Endodermal cell (in vitro differentiated cells): ENCODE measurements around the gene GPR27. TPM values are rescaled to one million over a fixed set of nuclear protein-coding genes. Genes with fewer than 3 reads are reported as not detected.

ENCODE experiments used
- DNase-seq: peaks from one replicate; pipeline ENCODE4 v3.0.0-alpha.2; 2017
- H3K27ac ChIP-seq: 2 replicates; pipeline ENCODE4 v1.5.1; 2013; ENCODE audit warnings: mild to moderate bottlenecking, low read depth, low read length, moderate library complexity
- H3K27me3 ChIP-seq: 2 replicates; pipeline ENCODE4 v1.6.1; 2013; ENCODE audit warnings: mild to moderate bottlenecking, low read length, moderate library complexity; ENCODE audit not compliant: insufficient read depth, control insufficient read depth, poor library complexity, severe bottlenecking
- H3K36me3 ChIP-seq: 2 replicates; pipeline ENCODE4 v1.7.0; 2013; ENCODE audit warnings: mild to moderate bottlenecking, low read length, moderate library complexity; ENCODE audit not compliant: control insufficient read depth, insufficient read depth
- H3K4me1 ChIP-seq: one replicate; pipeline ENCODE4 v1.7.0; 2013; ENCODE audit warnings: low read length; ENCODE audit not compliant: control insufficient read depth, insufficient read depth
- H3K4me3 ChIP-seq: 2 replicates; pipeline ENCODE4 v1.5.1; 2013; ENCODE audit warnings: mild to moderate bottlenecking, low read length, moderate library complexity
- H3K9ac ChIP-seq: 2 replicates; pipeline ENCODE4 v1.6.1; 2013; ENCODE audit warnings: mild to moderate bottlenecking, low read length, moderate library complexity; ENCODE audit not compliant: poor library complexity, severe bottlenecking; ENCODE audit errors: extremely low read depth
- H3K9me3 ChIP-seq: 2 replicates; pipeline ENCODE4 v1.6.1; 2013; ENCODE audit warnings: mild to moderate bottlenecking, low read length, moderate library complexity; ENCODE audit not compliant: control insufficient read depth
- H3K27ac Mint-ChIP-seq: 2 replicates; pipeline ENCODE4 v1.8.0; 2020; ENCODE audit warnings: mixed read lengths
- H3K27me3 Mint-ChIP-seq: 2 replicates; pipeline ENCODE4 v1.8.0; 2021; ENCODE audit warnings: mild to moderate bottlenecking, mixed read lengths; ENCODE audit not compliant: insufficient read depth
- H3K36me3 Mint-ChIP-seq: 2 replicates; pipeline ENCODE4 v1.8.0; 2020; ENCODE audit warnings: low read depth, mixed read lengths
- H3K4me1 Mint-ChIP-seq: 2 replicates; pipeline ENCODE4 v1.8.0; 2020; ENCODE audit warnings: mixed read lengths
- H3K4me3 Mint-ChIP-seq: 2 replicates; pipeline ENCODE4 v1.8.0; 2020; ENCODE audit warnings: mild to moderate bottlenecking, moderate library complexity, mixed read lengths
- H3K9me3 Mint-ChIP-seq: 2 replicates; pipeline ENCODE4 v1.8.0; 2020; ENCODE audit warnings: mild to moderate bottlenecking, mixed read lengths
- CTCF ChIP-seq: fragments of 200-600 bp; sonication (generic); conservative IDR thresholded peaks from 2 replicates; pipeline ENCODE4 v1.5.0; 2021; ENCODE audit warnings: antibody characterized with exemption, mild to moderate bottlenecking
- WGBS, 2 experiments: methylation state at CpG; one replicate each; pipeline versions ENCODE4 v1.1.5 to v1.1.7; 2013; ENCODE audit warnings: missing lambda C conversion rate in 2 of 2, mixed read lengths in 1 of 2; ENCODE audit not compliant: insufficient coverage in 1 of 2, insufficient read length in 1 of 2; 5-methylcytosine and 5-hydroxymethylcytosine counted together
- total RNA-seq, 2 donors: library from RNA; stranded (reverse); fragmentation: NEBNext Ultra II Directional in 1 of 2; extraction: Animal tissue kit (Norgen Biotek cat#: 25700) in 1 of 2; gene quantifications; 2 replicates in 1 of 2; 3 replicates in 1 of 2; pipeline ENCODE4 v1.2.1, GENCODE V29; 2021

GPR27 gene
- total RNA-seq, 2 donors from 2014 or later = 7.4 to 7.9 TPM

- TF ChIP-seq CTCF = no peak
- 86% methylated on average over 1 of the region's 1 CpG; no CpG with 5 or more reads in 1 of the 2 experiments for WGBS, 2 experiments
Measured at GRCh38 chr3:71734881-71735280, 18.8 kb upstream of the GPR27 start.

GRCh38 chr3:71742621-71743020 lies 11.0 kb upstream of the GPR27 start:
- Mint-ChIP-seq H3K36me3 (no peaks in the 10 kb centered on the region), H3K27me3 (peaks cover 20% of the 10 kb centered on the region), H3K4me1 (no peaks in the 10 kb centered on the region), H3K4me3 (no peak overlapping the region), H3K9me3 (peaks cover 41% of the 10 kb centered on the region), H3K27ac (no peak overlapping the region)
- Histone ChIP-seq H3K9ac (no peak overlapping the region), H3K36me3 (no peaks in the 10 kb centered on the region), H3K27ac (no peak overlapping the region), H3K27me3 (peaks cover 4% of the 10 kb centered on the region), H3K4me3 (no peak overlapping the region), H3K9me3 (peaks cover 45% of the 10 kb centered on the region), H3K4me1 (no peaks in the 10 kb centered on the region)
- DNase-seq = no peak
- TF ChIP-seq CTCF = no peak
- 100% methylated on average over 1 of the region's 1 CpG for WGBS, 2 experiments

More at GRCh38 chr3:71734881-71735280, 18.8 kb upstream of the GPR27 start:
- H3K4me3 ChIP-seq = no peak overlapping the region
- peaks cover 23% of the 10 kb centered on the region for H3K9me3 ChIP-seq
- H3K9ac ChIP-seq = no peak overlapping the region
- H3K36me3 ChIP-seq = no peaks in the 10 kb centered on the region
- H3K9me3 Mint-ChIP-seq = peaks cover 20% of the 10 kb centered on the region
- peaks cover 80% of the 10 kb centered on the region for H3K27me3 Mint-ChIP-seq
- H3K27me3 ChIP-seq = peaks cover 32% of the 10 kb centered on the region
- no peaks in the 10 kb centered on the region for H3K36me3 Mint-ChIP-seq
- H3K27ac Mint-ChIP-seq = no peak overlapping the region
- H3K4me1 Mint-ChIP-seq = peaks cover 27% of the 10 kb centered on the region
- H3K27ac ChIP-seq = no peak overlapping the region
- no peak for DNase-seq
- no peaks in the 10 kb centered on the region for H3K4me1 ChIP-seq
- no peak overlapping the region for H3K4me3 Mint-ChIP-seq

GRCh38 chr3:71744738-71745137 lies 8.9 kb upstream of the GPR27 start:
- H3K9me3 ChIP-seq = peaks cover 38% of the 10 kb centered on the region
- WGBS, 2 experiments = 92% methylated on average over 3 of the region's 3 CpGs; no CpG with 5 or more reads in 1 of the 2 experiments
- no peak for TF ChIP-seq CTCF
- no peak overlapping the region for H3K4me3 ChIP-seq
- H3K4me3 Mint-ChIP-seq = no peak overlapping the region
- no peak overlapping the region for H3K27ac Mint-ChIP-seq
- no peaks in the 10 kb centered on the region for H3K4me1 ChIP-seq
- peaks cover 24% of the 10 kb centered on the region for H3K27me3 ChIP-seq
- peaks cover 36% of the 10 kb centered on the region for H3K9me3 Mint-ChIP-seq
- H3K36me3 Mint-ChIP-seq = no peaks in the 10 kb centered on the region
- H3K9ac ChIP-seq = no peak overlapping the region
- H3K27me3 Mint-ChIP-seq = peaks cover 25% of the 10 kb centered on the region
- DNase-seq = no peak
- H3K4me1 Mint-ChIP-seq = no peaks in the 10 kb centered on the region
- no peak overlapping the region for H3K27ac ChIP-seq
- no peaks in the 10 kb centered on the region for H3K36me3 ChIP-seq
